Activated CD4-positive, CD25-positive, alpha-beta regulatory T cell treated with anti-CD3 and anti-CD28 coated beads, Interleukin-2, amount 50 U/mL, for 24 hours (primary cell): ENCODE results near the gene KIF26B.
"Not testable (repeated sequence)": the region's sequence is repeated elsewhere in the genome, so short reads cannot be mapped to it uniquely, and the experiment has no call there.

Source experiments
- ATAC-seq, 2 donors: fragments of 150-1000 bp; cut with Tn5 transposase; one replicate each; pipeline ENCODE4 v1.10.0; 2021; ENCODE audit warnings: mild to moderate bottlenecking in 1 of 2, moderate library complexity in 1 of 2

KIF26B gene

GRCh38 chr1:245154429-245155271, at the start of gene KIF26B:
Gene KIF26B (plus strand): TSS chr1:245154985. CDS start chr1:245155425, 440 bp downstream.
- no peak for ATAC-seq

GRCh38 chr1:245105042-245105441, 49.7 kb upstream of the KIF26B start:
- no peak for ATAC-seq

DNA sequence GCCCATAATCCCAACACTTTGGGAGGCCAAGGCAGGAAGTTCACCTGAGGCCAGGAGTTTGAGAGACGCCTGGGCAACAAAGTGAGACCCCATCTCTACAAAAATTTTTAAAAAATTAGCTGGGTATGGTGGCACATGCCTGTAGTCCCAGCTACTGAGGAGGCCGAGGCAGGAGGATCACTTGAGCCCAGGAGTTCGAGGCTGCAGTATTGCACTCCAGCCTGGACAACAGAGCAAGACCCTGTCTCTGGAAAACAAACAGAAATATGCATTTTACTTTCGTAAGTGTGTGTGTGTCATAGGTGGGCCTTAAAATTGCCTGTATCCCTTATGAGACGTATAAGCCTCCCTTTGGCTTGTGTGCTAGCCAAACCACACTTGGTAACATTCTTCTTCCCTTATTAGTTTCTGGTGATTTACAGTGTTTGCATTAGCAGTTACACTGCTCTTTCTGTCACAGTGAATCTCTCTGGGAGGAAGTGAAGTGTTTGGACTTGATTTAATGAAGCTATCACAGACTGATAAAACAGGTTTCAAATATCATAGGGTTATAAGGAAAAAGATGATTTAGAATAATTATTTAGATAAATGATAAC, 48.9 kb upstream of the KIF26B start:
- no peak for ATAC-seq

GRCh38 chr1:245107776-245108114, 47.0 kb upstream of the KIF26B start:
- no peak for ATAC-seq

- ATAC-seq: no peak
Observed at GRCh38 chr1:245108246-245108645, 46.5 kb upstream of the KIF26B start.

DNA sequence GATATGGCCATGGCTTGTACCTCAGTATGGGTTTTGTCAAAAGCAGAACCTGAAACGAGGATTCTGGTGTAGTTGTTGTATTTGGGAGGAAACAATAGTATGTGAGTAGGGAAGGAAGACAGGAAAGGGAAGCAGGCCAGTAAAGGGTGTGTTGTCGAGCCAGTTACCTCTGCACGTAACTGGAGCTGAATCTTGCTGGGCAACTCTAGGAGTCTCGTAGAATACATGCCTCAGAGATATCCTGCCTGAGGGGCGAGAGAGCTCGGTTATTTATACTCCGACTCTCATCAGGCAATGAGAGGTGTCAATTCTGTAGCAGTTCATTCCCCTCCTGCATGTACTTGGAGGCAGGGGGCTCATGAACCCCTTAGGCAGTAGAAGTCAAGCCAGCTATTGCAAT, 45.9 kb upstream of the KIF26B start:
- ATAC-seq: no peak

- ATAC-seq: no peak
Observed at GRCh38 chr1:245110406-245110805, 44.4 kb upstream of the KIF26B start.

DNA sequence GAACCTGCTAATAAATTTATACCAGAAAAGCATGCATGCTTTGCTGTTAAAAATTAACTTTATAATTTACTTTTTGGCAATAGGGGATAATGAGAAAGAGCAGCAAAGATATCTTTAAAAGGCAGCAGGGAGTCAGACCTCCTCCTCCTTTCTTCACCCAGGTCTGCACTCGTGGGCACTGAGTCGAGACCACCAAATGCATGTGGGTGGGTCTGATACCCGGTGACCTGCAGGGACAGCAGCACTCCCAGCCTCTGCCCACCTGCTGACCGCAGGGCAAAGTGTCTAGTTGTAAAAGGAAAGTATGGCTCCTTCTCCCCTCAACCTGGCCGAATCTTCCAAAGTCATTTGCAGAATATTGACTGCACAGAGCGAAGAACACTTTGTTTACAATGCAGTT, 43.7 kb upstream of the KIF26B start:
- ATAC-seq: no peak

DNA sequence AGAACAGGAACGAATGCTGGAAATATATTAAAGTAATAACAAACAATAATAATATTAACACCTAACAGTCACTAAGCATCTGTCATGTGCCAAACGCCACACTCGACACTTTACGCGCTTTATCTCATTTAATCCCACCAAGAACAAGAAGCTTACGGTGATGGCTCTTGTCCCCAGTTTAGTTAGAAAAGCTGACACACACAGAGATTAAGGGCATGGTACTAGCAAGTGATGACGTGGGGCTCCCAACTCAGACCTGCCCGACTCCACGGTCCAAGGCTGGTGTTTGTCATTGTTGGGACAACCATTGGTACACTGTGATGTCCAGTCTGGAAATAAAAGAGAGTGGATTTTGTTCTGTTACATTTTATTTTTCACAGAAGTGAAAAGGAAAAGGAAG, 41.1 kb upstream of the KIF26B start:
- ATAC-seq: no peak

GRCh38 chr1:245116131-245116530, 38.7 kb upstream of the KIF26B start:
- ATAC-seq: no peak

- ATAC-seq: no peak
Observed at GRCh38 chr1:245116751-245117150, 38.0 kb upstream of the KIF26B start.

- no peak for ATAC-seq
Observed at GRCh38 chr1:245118066-245118465, 36.7 kb upstream of the KIF26B start.

- ATAC-seq: no peak
Observed at GRCh38 chr1:245118806-245119205, 36.0 kb upstream of the KIF26B start.

DNA sequence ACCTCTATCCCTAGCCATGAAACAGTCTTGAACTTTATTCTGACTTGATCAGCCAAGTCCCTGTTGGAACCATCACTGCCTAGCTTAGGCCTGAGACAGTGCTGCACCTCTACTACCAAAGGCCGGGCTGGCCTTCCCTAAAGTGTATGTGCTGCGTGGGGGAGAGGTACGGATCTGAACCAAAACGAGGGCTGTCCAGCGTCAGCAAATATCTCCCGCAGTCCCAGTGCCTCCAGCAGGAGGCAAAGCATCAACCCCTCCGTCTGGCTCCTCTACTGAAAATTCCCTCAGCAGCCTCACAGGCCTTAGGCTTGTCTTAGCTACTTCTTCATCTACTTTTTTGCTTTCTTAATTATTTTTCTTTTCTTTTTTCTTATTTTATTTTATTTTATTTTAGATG, 33.3 kb upstream of the KIF26B start:
- no peak for ATAC-seq

DNA sequence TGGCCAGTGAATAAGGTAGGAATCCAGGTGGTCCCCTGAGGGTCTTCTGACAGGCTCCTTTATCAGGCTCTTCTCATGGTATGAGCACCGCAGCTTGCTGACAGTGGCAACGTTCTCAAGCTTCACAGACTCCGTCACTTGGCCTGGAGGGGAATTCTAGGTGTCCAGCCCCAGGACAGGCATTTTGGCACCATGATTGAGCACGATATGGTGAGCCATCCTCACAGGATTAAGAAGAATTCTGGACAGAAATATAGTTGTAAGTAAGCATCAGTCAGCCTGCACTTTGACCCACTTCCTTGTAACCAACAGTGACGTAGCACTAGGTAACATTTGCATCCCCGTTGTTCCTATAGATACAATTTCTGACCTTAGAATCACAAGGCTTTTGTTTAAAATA, 30.5 kb upstream of the KIF26B start:
- ATAC-seq: no peak

GRCh38 chr1:245124644-245125043, 30.1 kb upstream of the KIF26B start:
- no peak for ATAC-seq

- ATAC-seq: no peak
Observed at GRCh38 chr1:245126530-245126929, 28.3 kb upstream of the KIF26B start.

- ATAC-seq: no peak
Observed at GRCh38 chr1:245128381-245129101, 26.2 kb upstream of the KIF26B start.

DNA sequence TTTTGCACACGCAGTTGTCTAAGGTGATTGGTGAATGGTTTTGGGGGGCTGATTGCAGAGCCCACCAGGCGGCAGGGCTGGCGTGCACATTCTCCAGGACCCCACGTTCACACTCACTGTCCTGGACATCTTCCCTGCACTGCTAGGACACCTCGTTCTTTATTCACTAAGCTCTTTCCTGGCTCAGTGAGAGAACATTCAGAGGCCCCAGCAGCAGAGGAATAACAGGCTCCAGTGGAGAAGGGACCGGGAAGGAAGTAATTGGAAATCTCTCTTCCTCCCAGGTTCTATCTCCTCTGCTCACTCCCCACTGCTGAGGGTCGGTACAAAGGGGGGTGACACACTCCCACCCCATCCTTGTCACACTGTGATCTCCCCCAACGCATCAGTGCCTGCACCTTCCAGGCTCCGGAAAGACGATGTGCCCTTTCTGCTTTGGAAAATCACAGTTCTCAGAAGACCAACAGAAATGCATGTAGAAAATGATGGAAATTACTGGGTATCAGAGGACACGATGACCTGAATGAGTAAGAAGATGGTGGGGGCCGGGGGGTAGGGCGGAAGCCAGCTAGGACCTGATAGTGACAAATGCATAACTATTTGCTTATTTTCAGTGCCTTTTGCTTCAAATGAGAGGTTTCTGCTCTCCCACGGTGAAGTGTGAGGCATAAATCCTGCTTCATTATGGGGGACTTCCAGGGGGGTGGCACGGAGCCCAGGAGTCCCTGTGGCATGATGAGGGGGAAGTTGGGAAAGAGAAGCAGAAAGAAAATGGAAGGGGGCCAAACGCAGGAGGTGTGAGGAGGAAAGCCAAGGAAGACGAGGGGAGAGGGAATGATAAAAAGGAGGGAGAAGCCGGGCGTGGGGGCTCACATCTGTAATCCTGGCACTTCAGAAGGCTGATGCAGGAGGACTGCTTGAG, 25.2 kb upstream of the KIF26B start:
- no peak for ATAC-seq

DNA sequence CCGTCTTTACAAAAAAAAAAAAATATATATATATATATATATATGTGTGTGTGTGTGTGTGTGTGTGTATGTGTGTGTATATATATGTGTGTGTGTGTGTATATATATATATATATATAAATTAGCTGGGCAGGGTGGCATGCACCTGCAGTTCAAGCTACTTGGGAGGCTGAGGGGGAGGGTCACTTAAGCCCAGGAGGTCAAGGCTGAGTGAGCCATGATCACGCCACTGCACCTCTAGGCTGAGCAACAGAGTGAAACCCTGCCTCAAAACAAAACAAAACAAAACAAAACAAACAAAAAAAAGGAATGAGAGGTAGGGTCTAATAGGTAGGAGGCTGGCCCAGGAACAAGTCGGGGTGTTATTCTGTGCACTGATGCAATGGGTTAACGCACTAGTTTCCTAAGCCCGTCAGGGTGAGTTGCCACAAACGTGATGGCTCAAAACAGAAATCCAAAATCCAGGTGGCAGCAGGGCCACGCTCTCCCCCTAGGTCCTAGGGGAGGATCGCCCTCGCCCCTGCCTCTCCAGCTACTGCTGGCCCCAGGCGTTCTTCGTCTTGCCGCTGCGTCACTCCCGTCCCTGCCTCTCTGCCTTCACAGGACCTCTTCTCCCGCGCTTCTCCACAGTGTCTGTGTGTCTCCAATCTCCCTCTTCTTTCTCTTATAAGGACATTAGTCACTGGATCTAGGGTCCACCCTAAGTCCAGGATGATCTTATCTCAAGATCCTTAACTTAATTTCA, 24.3 kb upstream of the KIF26B start:
- ATAC-seq: not testable (repeated sequence)

DNA sequence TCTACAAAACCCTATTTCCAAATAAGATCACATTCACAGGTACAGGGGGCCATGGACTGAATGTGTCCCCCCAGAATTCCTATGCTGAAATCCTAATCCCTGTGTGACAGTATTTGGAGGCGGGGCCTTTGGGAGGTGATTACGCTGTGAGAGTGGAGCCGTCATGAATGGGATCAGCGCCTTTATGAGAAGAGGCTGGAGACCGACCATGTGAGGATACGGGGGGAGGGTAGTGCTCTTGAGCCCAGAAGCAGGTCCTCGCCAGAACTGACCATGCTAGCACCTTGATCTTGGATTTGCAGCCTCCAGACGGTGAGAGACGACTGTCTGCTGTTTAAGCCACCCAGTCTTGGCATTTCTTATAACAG, 23.8 kb upstream of the KIF26B start:
- no peak for ATAC-seq

DNA sequence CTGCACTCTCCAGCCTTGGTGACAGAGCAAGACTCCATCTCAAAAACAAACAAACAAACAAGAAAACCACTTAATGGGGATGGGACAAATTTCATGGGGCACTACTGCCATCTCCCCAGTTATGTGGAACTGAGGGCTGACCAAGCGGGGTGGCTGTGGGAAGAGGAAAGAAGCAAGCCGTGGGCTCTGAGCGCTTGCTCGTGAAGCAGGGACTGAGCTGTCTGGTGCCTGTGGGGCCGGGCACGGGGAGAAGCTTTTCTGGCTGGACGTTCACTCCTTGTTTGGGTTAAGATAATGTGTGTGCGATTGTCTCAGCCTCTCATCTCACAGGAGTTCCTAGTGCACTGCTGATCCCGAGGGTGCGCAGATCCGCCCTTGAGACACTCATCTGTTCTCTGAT, 22.0 kb upstream of the KIF26B start:
- no peak for ATAC-seq
